ENCODE data around the gene OR2G2. TPM values are rescaled to one million over a fixed set of nuclear protein-coding genes. Genes with fewer than 3 reads are reported as not detected.

The OR2G2 gene, protein sequence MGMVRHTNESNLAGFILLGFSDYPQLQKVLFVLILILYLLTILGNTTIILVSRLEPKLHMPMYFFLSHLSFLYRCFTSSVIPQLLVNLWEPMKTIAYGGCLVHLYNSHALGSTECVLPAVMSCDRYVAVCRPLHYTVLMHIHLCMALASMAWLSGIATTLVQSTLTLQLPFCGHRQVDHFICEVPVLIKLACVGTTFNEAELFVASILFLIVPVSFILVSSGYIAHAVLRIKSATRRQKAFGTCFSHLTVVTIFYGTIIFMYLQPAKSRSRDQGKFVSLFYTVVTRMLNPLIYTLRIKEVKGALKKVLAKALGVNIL
- not detected for total RNA-seq (2021; ENCODE audit: unreplicated experiment)
- not detected for polyA plus RNA-seq (2012; ENCODE audit: insufficient read length)
- Bru-seq, nascent RNA, result not detected
- BruChase-seq, experiment 1, labeled RNA remaining after a 2-hour chase, result not detected
- not detected for BruChase-seq, experiment 2, labeled RNA remaining after a 6-hour chase
- long read RNA-seq, result 0 reads

- TF ChIP-seq POLR2AphosphoS5 (IDR thresholded peaks at IDR 0.05; ENCODE audit: low read depth, low read length), result no peak
- TF ChIP-seq, protein P1, sequence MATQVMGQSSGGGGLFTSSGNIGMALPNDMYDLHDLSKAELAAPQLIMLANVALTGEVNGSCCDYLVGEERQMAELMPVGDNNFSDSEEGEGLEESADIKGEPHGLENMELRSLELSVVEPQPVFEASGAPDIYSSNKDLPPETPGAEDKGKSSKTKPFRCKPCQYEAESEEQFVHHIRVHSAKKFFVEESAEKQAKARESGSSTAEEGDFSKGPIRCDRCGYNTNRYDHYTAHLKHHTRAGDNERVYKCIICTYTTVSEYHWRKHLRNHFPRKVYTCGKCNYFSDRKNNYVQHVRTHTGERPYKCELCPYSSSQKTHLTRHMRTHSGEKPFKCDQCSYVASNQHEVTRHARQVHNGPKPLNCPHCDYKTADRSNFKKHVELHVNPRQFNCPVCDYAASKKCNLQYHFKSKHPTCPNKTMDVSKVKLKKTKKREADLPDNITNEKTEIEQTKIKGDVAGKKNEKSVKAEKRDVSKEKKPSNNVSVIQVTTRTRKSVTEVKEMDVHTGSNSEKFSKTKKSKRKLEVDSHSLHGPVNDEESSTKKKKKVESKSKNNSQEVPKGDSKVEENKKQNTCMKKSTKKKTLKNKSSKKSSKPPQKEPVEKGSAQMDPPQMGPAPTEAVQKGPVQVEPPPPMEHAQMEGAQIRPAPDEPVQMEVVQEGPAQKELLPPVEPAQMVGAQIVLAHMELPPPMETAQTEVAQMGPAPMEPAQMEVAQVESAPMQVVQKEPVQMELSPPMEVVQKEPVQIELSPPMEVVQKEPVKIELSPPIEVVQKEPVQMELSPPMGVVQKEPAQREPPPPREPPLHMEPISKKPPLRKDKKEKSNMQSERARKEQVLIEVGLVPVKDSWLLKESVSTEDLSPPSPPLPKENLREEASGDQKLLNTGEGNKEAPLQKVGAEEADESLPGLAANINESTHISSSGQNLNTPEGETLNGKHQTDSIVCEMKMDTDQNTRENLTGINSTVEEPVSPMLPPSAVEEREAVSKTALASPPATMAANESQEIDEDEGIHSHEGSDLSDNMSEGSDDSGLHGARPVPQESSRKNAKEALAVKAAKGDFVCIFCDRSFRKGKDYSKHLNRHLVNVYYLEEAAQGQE (IDR thresholded peaks at IDR 0.05; ENCODE audit: insufficient read depth in 1 of 2, low read depth in 2 of 2, low read length in 1 of 2), result no peak
- no peak for TF ChIP-seq SIN3A (IDR thresholded peaks at IDR 0.05; ENCODE audit: borderline replicate concordance, insufficient read depth, low read depth, low read length)
- TF ChIP-seq, protein P2, sequence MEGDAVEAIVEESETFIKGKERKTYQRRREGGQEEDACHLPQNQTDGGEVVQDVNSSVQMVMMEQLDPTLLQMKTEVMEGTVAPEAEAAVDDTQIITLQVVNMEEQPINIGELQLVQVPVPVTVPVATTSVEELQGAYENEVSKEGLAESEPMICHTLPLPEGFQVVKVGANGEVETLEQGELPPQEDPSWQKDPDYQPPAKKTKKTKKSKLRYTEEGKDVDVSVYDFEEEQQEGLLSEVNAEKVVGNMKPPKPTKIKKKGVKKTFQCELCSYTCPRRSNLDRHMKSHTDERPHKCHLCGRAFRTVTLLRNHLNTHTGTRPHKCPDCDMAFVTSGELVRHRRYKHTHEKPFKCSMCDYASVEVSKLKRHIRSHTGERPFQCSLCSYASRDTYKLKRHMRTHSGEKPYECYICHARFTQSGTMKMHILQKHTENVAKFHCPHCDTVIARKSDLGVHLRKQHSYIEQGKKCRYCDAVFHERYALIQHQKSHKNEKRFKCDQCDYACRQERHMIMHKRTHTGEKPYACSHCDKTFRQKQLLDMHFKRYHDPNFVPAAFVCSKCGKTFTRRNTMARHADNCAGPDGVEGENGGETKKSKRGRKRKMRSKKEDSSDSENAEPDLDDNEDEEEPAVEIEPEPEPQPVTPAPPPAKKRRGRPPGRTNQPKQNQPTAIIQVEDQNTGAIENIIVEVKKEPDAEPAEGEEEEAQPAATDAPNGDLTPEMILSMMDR (IDR thresholded peaks at IDR 0.05), result no peak
- TF ChIP-seq TCF7L2 (IDR thresholded peaks at IDR 0.05; ENCODE audit: low read depth, low read length), result no peak
- Histone ChIP-seq H3K27me3 (ENCODE audit: control insufficient read depth, insufficient read depth, low read length) (no peaks in the 10 kb centered on the region), H3K9me3 (ENCODE audit: control insufficient read depth, insufficient read depth, low read depth, low read length) (no peaks in the 10 kb centered on the region), H3K4me1 (ENCODE audit: control insufficient read depth, insufficient read depth, low read length) (no peaks in the 10 kb centered on the region), H3K36me3 (ENCODE audit: control insufficient read depth, insufficient read depth, low read length) (no peaks in the 10 kb centered on the region), H3K27ac (ENCODE audit: low read length) (no peak within 1 kb of the TSS), H3K4me3 (ENCODE audit: low read depth in 2 of 2, low read length in 2 of 2) (no peak within 1 kb of the TSS)
- in situ Hi-C loops (cut with HindIII; ENCODE audit: low pct_unique_long_range_greater_than_20kb, low sequenced_read_pairs) (no loop called here), intact Hi-C loops (cut with micrococcal nuclease; ENCODE audit: unreplicated experiment) (no loop called here)
- no peak for ATAC-seq
- BruUV-seq (replicated peaks), result no TSS peak
- POLR2A ChIA-PET, result no interaction called here
- CTCF ChIA-PET, result interaction anchor here (0.5 kb wide), 1 partner anchor 158 kb away, joined by 3 read pairs; no protein-coding TSS in a partner anchor
- DNase-seq (ENCODE audit: low read depth, low spot score), result no peak
These were observed at the start of gene OR2G2 for GRCh38 chr1:247588060-247588459. TSS of gene OR2G2 (plus strand) at chr1:247588360. CDS start at chr1:247588360, 0 bp downstream.

GRCh38 chr1:247538561-247538960, 49.6 kb upstream of the OR2G2 start:
- in situ Hi-C loops (cut with HindIII; ENCODE audit: low pct_unique_long_range_greater_than_20kb, low sequenced_read_pairs) (no loop called here), intact Hi-C loops (cut with micrococcal nuclease; ENCODE audit: unreplicated experiment) (no loop called here)
- POLR2A ChIA-PET, result no interaction called here
- H3K4me1 ChIP-seq (ENCODE audit: control insufficient read depth, insufficient read depth, low read length), result no peaks in the 10 kb centered on the region
- no TSS peak for BruUV-seq (replicated peaks)
- H3K4me3 ChIP-seq (ENCODE audit: low read depth in 2 of 2, low read length in 2 of 2), result no peak overlapping the region
- no peaks in the 10 kb centered on the region for H3K9me3 ChIP-seq (ENCODE audit: control insufficient read depth, insufficient read depth, low read depth, low read length)
- TF ChIP-seq SIN3A (IDR thresholded peaks at IDR 0.05; ENCODE audit: borderline replicate concordance, insufficient read depth, low read depth, low read length) (no peak), POLR2AphosphoS5 (IDR thresholded peaks at IDR 0.05; ENCODE audit: low read depth, low read length) (no peak), TCF7L2 (IDR thresholded peaks at IDR 0.05; ENCODE audit: low read depth, low read length) (no peak)
- TF ChIP-seq, protein P1 (IDR thresholded peaks at IDR 0.05; ENCODE audit: insufficient read depth in 1 of 2, low read depth in 2 of 2, low read length in 1 of 2), result no peak
- TF ChIP-seq, protein P2 (IDR thresholded peaks at IDR 0.05), result no peak
- H3K27me3 ChIP-seq (ENCODE audit: control insufficient read depth, insufficient read depth, low read length), result no peaks in the 10 kb centered on the region
- no peak for DNase-seq (ENCODE audit: low read depth, low spot score)
- CTCF ChIA-PET, result no interaction called here
- ATAC-seq, result no peak
- H3K27ac ChIP-seq (ENCODE audit: low read length), result no peak overlapping the region
- no peaks in the 10 kb centered on the region for H3K36me3 ChIP-seq (ENCODE audit: control insufficient read depth, insufficient read depth, low read length)

All from Panc1 (cell line).